Stomach (tissue), 9 donors: ENCODE results near the gene EIPR1. TPM values are rescaled to one million over a fixed set of nuclear protein-coding genes. Genes with fewer than 3 reads are reported as not detected.

Source experiments
- DNase-seq, 2 donors: peaks; one replicate each; pipeline versions ENCODE4 v3.0.0 to v3.0.0-alpha.2; 2013 to 2019
- H3K27ac ChIP-seq, 5 donors: fragments of 200-600 bp in 4 of 5; sonication (generic) in 4 of 5; one replicate each; pipeline ENCODE4 v1.5.1; 2013 to 2019; ENCODE audit warnings: mild to moderate bottlenecking in 1 of 5, moderate library complexity in 1 of 5
- H3K27me3 ChIP-seq, 3 donors: fragments of 200-600 bp; sonication (generic); one replicate each; pipeline ENCODE4 v1.5.1; 2017 to 2019; ENCODE audit warnings: mixed run types in 1 of 3
- H3K36me3 ChIP-seq, 4 donors: fragments of 200-600 bp; sonication (generic); 1 replicate in 3 of 4; 2 replicates in 1 of 4; pipeline ENCODE4 v1.5.1; 2016 to 2019
- H3K4me1 ChIP-seq, 4 donors: fragments of 200-600 bp; sonication (generic); one replicate each; pipeline ENCODE4 v1.5.1; 2016 to 2019
- H3K4me3 ChIP-seq, 4 donors: fragments of 200-600 bp; sonication (generic) in 3 of 4; one replicate each; pipeline ENCODE4 v1.5.1; 2016 to 2019; ENCODE audit warnings: mild to moderate bottlenecking in 1 of 4
- H3K9me3 ChIP-seq, 4 donors: fragments of 200-600 bp; sonication (generic); one replicate each; pipeline ENCODE4 v1.5.1; 2016 to 2019
- EP300 ChIP-seq: sonication (generic); formaldehyde crosslinking; IDR thresholded peaks from one replicate; pipeline ENCODE4 v1.6.1; 2017; ENCODE audit warnings: antibody characterized with exemption
- POLR2A ChIP-seq, 4 donors: fragments of 450-650 bp; IDR thresholded peaks; one replicate each; pipeline ENCODE4 v1.6.1; 2016; ENCODE audit warnings: antibody characterized with exemption in 4 of 4, control low read depth in 2 of 4, mild to moderate bottlenecking in 1 of 4, moderate library complexity in 1 of 4
- POLR2AphosphoS5 ChIP-seq, 3 donors: sonication (generic); formaldehyde crosslinking; IDR thresholded peaks; one replicate each; pipeline ENCODE4 v1.6.1; 2016; ENCODE audit warnings: antibody characterized with exemption in 3 of 3
- WGBS, 5 donors: extraction: QIAGEN DNeasy Blood & Tissue Kit in 3 of 5; methylation state at CpG; one replicate each; pipeline versions ENCODE4 v1.1.5 to v1.1.7; 2013 to 2018; 5-methylcytosine and 5-hydroxymethylcytosine counted together
- intact Hi-C: fragments of 100-400 bp; cut with DNase I; formaldehyde crosslinking; loops from one replicate; pipeline ENCODE4 v1.15.1; 2023; ENCODE audit warnings: low total_unique reads
- polyA plus RNA-seq, 3 donors: library from polyadenylated mRNA; stranded (reverse); fragments of 200-250 nt; gene quantifications; one replicate each; pipeline ENCODE4 v1.2.3, GENCODE V29; 2013
- total RNA-seq, 5 donors: library from RNA; depleted of rRNA; stranded (reverse); fragments of >200 nt; gene quantifications; one replicate each; pipeline versions ENCODE4 v1.1.0 to v1.2.3, GENCODE V29; 2014 to 2016
- TF ChIP-seq, protein P1 (sequence below), 7 experiments: fragments of 450-650 bp in 4 of 7; fragments of 200-600 bp in 3 of 7; sonication (generic) in 3 of 7; IDR thresholded peaks; one replicate each; pipeline ENCODE4 v1.5.1; 2016 to 2019; ENCODE audit warnings: antibody characterized with exemption in 7 of 7, control low read depth in 2 of 7, mild to moderate bottlenecking in 1 of 7
- donor health status: healthy with polysubstance abuse.
- donor health status: Bipolar disorder and iron deficiency.
- donor health status: healthy.

EIPR1 gene
- total and polyA plus RNA-seq, 8 donors = 1.2 to 39.4 (median 12.7) TPM

DNA sequence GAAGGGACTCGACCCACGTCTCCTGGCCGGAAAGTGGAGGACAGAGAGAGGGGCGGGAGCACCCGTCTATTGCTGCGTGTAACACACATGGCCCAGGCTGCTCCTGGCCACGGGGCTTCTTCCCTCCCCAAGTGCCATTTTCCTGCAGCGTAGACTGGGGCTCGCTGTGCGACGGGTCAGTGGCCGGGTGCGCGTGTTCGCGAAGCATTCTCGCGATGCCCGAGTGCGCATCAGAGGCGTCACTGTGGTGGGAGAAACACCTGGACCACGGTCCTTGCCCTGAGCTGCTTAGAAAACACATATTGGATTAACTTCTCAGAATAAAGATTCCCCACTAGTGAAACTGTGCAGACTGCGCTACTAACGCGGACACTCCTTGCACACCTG, 200.8 kb downstream of the EIPR1 start:
- DNase-seq = no peak
- Histone ChIP-seq H3K36me3 (peaks cover 0 to 59% (median 39%) of the 10 kb centered on the region in 4 donors), H3K4me1 (no peaks in the 10 kb centered on the region), H3K9me3 (no peaks in the 10 kb centered on the region), H3K4me3 (no peak overlapping the region), H3K27me3 (no peaks in the 10 kb centered on the region), H3K27ac (no peak overlapping the region)
- 95 to 99% (median 98%) methylated on average over 25 of the region's 25 CpGs for WGBS, 5 donors
- TF ChIP-seq POLR2AphosphoS5 (IDR thresholded peaks at IDR 0.05) (no peak), POLR2A (IDR thresholded peaks at IDR 0.05) (no peak), EP300 (no peak)
- TF ChIP-seq, protein P1, sequence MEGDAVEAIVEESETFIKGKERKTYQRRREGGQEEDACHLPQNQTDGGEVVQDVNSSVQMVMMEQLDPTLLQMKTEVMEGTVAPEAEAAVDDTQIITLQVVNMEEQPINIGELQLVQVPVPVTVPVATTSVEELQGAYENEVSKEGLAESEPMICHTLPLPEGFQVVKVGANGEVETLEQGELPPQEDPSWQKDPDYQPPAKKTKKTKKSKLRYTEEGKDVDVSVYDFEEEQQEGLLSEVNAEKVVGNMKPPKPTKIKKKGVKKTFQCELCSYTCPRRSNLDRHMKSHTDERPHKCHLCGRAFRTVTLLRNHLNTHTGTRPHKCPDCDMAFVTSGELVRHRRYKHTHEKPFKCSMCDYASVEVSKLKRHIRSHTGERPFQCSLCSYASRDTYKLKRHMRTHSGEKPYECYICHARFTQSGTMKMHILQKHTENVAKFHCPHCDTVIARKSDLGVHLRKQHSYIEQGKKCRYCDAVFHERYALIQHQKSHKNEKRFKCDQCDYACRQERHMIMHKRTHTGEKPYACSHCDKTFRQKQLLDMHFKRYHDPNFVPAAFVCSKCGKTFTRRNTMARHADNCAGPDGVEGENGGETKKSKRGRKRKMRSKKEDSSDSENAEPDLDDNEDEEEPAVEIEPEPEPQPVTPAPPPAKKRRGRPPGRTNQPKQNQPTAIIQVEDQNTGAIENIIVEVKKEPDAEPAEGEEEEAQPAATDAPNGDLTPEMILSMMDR (IDR thresholded peaks at IDR 0.05) = no peak
- intact Hi-C loops = no loop called here

DNA sequence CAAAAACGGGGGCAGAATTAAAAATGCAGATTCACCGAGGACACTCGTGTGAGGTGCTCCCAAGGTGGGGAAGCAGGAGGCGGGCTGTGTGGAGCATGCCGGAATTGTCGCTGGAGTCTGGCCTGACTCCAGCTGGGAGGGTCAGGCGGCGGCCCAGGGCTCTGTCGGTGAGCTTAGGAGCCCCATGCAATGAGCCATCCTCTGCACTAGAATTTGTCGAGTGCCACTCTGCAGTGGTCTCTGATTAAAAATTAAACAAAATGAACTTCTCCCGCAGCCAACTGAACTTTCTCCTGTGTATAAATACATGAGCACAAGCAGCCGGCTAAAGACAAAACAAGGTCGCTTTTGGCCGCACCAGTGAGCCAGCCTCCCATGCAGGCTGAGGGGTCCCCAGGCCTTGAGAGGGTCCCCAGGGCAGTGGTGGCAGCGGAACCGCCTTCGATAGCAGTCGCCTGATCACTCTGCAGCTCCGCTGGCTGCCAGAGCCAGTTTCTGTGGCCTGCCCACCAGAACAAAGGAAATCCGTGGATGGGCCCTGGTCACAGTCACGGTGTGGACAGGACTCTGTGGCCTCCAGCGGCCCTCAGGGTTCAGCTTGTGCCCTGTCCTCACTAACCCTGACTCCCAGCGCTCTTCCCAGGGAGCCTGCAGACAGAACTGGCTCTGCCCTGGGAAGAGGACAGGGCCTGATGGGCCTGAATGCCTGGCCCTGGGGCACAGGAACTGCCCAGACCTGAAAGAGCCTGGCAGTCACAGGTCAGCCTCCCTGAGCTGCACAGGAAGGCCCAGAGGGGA, 201.3 kb downstream of the EIPR1 start:
- Histone ChIP-seq H3K9me3 (no peaks in the 10 kb centered on the region), H3K27ac (no peak overlapping the region), H3K27me3 (no peaks in the 10 kb centered on the region), H3K36me3 (peaks cover 0 to 65% (median 43%) of the 10 kb centered on the region in 4 donors), H3K4me1 (no peaks in the 10 kb centered on the region), H3K4me3 (no peak overlapping the region)
- intact Hi-C loops = no loop called here
- TF ChIP-seq POLR2AphosphoS5 (IDR thresholded peaks at IDR 0.05) = no peak
- no peak for TF ChIP-seq POLR2A (IDR thresholded peaks at IDR 0.05)
- TF ChIP-seq, protein P1 (IDR thresholded peaks at IDR 0.05) = no peak
- TF ChIP-seq EP300 = no peak
- no peak for DNase-seq
- 88 to 95% (median 92%) methylated on average over 22 to 23 of the region's 23 CpGs for WGBS, 5 donors

DNA sequence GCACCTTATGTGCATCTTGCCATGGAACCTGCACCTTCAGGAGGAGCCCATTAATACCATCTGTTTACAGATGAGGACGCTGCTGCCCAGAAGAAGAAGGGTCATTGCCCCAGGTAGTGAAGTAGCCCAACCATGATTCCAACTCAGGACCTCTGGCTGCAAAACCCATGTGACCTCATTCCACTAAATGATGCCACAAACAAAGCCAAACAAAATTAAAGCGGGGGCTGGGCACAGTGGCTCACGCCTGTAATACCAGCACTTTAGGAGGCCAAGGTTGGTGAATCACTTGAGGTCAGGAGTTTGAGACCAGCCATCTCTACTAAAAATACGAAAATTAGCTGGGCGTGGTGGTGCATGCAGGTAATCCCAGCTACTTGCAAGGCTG, 202.1 kb downstream of the EIPR1 start:
- H3K4me1 ChIP-seq = no peaks in the 10 kb centered on the region
- no peak overlapping the region for H3K4me3 ChIP-seq
- intact Hi-C loops = no loop called here
- H3K27me3 ChIP-seq = no peaks in the 10 kb centered on the region
- no peaks in the 10 kb centered on the region for H3K9me3 ChIP-seq
- no peak for TF ChIP-seq POLR2AphosphoS5 (IDR thresholded peaks at IDR 0.05)
- 94 to 100% (median 98%) methylated on average over 4 to 5 of the region's 5 CpGs for WGBS, 5 donors
- DNase-seq = no peak
- no peak overlapping the region for H3K27ac ChIP-seq
- H3K36me3 ChIP-seq = peaks cover 0 to 72% (median 43%) of the 10 kb centered on the region in 4 donors

DNA sequence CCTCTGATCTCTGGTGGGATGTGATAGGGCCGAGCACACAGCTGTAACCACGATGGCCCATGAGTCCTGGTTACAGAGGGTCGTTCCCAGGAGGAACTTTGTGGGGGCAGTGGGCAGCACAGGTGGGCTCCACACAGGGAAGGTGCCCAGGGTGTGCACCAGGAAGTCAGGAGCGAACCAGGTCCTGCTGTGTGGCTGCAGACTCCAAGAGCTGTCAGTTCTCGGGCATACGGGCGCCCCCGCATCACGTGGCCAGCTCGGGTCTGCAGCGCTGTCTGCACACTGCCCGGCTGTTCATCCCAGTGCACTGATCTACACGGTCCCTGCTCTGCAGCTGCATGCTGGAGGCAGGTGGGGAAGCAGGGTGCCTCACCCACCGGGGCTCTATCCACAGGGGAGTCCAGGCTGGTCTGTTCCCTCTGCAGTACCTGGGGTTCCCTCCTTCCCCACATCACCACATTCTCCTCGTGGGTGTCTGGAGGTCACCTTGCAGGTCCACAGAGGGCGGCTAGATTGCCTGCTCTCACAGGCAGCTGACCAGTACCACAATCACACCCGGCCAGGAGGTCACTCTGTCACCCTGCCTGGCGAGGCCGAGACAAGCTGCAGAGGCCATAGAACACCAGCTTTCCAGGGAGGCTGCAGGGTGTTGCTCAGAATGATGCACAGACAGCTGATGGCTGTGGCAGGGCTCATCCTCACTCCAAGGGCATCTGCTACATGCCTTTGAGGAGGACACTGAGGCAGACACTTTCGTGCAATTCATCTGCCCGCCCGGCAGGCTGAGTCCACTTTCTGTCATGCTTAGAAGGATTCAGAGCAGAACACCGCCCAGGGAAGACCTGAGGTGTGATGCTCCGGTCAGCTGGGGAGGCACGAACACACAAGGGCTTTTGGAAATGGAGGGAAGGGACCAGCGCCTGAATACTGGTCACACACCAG, 202.7 kb downstream of the EIPR1 start:
- WGBS, 5 donors = 87 to 94% (median 93%) methylated on average over 13 to 26 of the region's 26 CpGs
- intact Hi-C loops = no loop called here
- Histone ChIP-seq H3K36me3 (peaks cover 0 to 72% (median 43%) of the 10 kb centered on the region in 4 donors), H3K27ac (no peak overlapping the region), H3K27me3 (no peaks in the 10 kb centered on the region), H3K4me1 (no peaks in the 10 kb centered on the region), H3K4me3 (no peak overlapping the region), H3K9me3 (no peaks in the 10 kb centered on the region)
- no peak for DNase-seq
- TF ChIP-seq POLR2A (IDR thresholded peaks at IDR 0.05) (no peak), EP300 (no peak), POLR2AphosphoS5 (IDR thresholded peaks at IDR 0.05) (no peak)
- TF ChIP-seq, protein P1 (IDR thresholded peaks at IDR 0.05) = no peak
